ENCODE measurements around the gene DYNLT3.

GRCh38 chrX:37834937-37835336 is 12.4 kb downstream of the DYNLT3 start:
- TF ChIP-seq REST (IDR thresholded peaks at IDR 0.05; ENCODE audit: borderline replicate concordance in 1 of 2, low read depth in 1 of 2, low read length in 2 of 2), result no peak
- no peak for TF ChIP-seq ZNF10 (CRISPR knock-in tag; IDR thresholded peaks at IDR 0.05; ENCODE audit: borderline replicate concordance, low read depth)
- no peak for TF ChIP-seq ZNF282 (IDR thresholded peaks at IDR 0.05; ENCODE audit: partially characterized antibody)
- TF ChIP-seq TOE1 (CRISPR knock-in tag; IDR thresholded peaks at IDR 0.05), result no peak
- TF ChIP-seq BRCA1 (CRISPR knock-in tag; IDR thresholded peaks at IDR 0.05), result no peak
- no peak for TF ChIP-seq ZNF263 (CRISPR knock-in tag; IDR thresholded peaks at IDR 0.05)
- no peak for TF ChIP-seq CTCF (CRISPR knock-in tag; IDR thresholded peaks at IDR 0.05)
- TF ChIP-seq RBAK (CRISPR knock-in tag; IDR thresholded peaks at IDR 0.05), result no peak
- no peak for TF ChIP-seq TSC22D2 (CRISPR knock-in tag; IDR thresholded peaks at IDR 0.05; ENCODE audit: borderline replicate concordance)
- no peak for TF ChIP-seq RARA (CRISPR knock-in tag; IDR thresholded peaks at IDR 0.05)
- no peak for TF ChIP-seq USF2 (IDR thresholded peaks at IDR 0.05; ENCODE audit: low read depth, low read length)
- no peak for TF ChIP-seq USF2 (CRISPR knock-in tag; IDR thresholded peaks at IDR 0.05; ENCODE audit: borderline replicate concordance)

Measured in HepG2 (cell line).